SK-N-SH treated with all-trans-retinoic acid at 6 μM for 48 hours (cell line): Measurements from ENCODE around the gene KDM4B.

Experiments used
- BACH2 ChIP-seq: fragments of 250-450 bp; sonication (Bioruptor Pico); IDR thresholded peaks from 2 replicates; pipeline ENCODE4 v1.9.0; 2021; ENCODE audit warnings: mild to moderate bottlenecking, borderline replicate concordance
- GLIS3 ChIP-seq: fragments of 250-450 bp; sonication (Bioruptor Pico); IDR thresholded peaks from 2 replicates; pipeline ENCODE4 v1.5.0; 2020; ENCODE audit warnings: mild to moderate bottlenecking, moderate library complexity
- ISL1 ChIP-seq: fragments of 250-450 bp; sonication (Bioruptor Pico); IDR thresholded peaks from 2 replicates; pipeline ENCODE4 v2.1.2; 2022; ENCODE audit warnings: mild to moderate bottlenecking, moderate library complexity
- PPARA ChIP-seq: fragments of 250-450 bp; sonication (Bioruptor Pico); IDR thresholded peaks from 2 replicates; pipeline ENCODE4 v1.5.0; 2020; ENCODE audit warnings: mild to moderate bottlenecking, borderline replicate concordance
- RARB ChIP-seq: fragments of 250-450 bp; sonication (Bioruptor Pico); IDR thresholded peaks from 2 replicates; pipeline ENCODE4 v1.8.0; 2021; ENCODE audit warnings: mild to moderate bottlenecking, moderate library complexity
- ZFP3 ChIP-seq: fragments of 250-450 bp; sonication (Bioruptor Pico); IDR thresholded peaks from 2 replicates; pipeline ENCODE4 v1.5.0; 2020; ENCODE audit warnings: mild to moderate bottlenecking, moderate library complexity
- ZFP30 ChIP-seq: fragments of 450-650 bp; formaldehyde crosslinking; IDR thresholded peaks from 2 replicates; pipeline ENCODE4 v1.5.0; 2022; ENCODE audit warnings: mild to moderate bottlenecking, moderate library complexity
- TF ChIP-seq, protein P1 (sequence below): fragments of 250-450 bp; sonication (Bioruptor Pico); IDR thresholded peaks from 2 replicates; pipeline ENCODE4 v1.8.0; 2020; ENCODE audit warnings: mild to moderate bottlenecking, moderate library complexity, borderline replicate concordance
- TF ChIP-seq, protein P2 (sequence below): fragments of 250-450 bp; sonication (Bioruptor Pico); IDR thresholded peaks from 2 replicates; pipeline ENCODE4 v1.5.1; 2020; ENCODE audit warnings: low read depth, mild to moderate bottlenecking, moderate library complexity

DNA sequence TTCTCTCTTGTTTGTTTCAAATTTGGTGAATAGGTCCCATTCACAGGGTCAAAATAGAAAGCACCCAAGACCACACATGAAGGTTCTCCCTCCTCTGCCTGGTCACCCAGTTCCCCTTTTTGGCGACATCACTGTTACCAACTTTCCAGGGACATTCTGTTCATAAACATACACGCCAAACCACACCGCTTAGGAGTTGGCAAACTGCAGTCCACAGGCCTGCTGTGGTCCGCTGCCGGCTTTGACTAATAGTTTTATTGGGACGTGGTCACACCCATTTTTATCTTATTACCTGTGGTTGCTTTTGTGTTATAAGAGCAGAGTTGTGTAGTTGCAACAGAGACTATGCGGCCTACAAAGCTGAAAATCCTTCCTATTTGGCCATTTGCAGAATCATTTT is 35.4 kb upstream of the KDM4B start:
- TF ChIP-seq RARB (CRISPR knock-in tag) = no peak
- no peak for TF ChIP-seq GLIS3 (CRISPR knock-in tag)
- TF ChIP-seq ZFP3 (CRISPR knock-in tag) = no peak
- TF ChIP-seq, protein P1, sequence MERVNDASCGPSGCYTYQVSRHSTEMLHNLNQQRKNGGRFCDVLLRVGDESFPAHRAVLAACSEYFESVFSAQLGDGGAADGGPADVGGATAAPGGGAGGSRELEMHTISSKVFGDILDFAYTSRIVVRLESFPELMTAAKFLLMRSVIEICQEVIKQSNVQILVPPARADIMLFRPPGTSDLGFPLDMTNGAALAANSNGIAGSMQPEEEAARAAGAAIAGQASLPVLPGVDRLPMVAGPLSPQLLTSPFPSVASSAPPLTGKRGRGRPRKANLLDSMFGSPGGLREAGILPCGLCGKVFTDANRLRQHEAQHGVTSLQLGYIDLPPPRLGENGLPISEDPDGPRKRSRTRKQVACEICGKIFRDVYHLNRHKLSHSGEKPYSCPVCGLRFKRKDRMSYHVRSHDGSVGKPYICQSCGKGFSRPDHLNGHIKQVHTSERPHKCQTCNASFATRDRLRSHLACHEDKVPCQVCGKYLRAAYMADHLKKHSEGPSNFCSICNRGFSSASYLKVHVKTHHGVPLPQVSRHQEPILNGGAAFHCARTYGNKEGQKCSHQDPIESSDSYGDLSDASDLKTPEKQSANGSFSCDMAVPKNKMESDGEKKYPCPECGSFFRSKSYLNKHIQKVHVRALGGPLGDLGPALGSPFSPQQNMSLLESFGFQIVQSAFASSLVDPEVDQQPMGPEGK (CRISPR knock-in tag) = no peak
- no peak for TF ChIP-seq ZFP30 (CRISPR knock-in tag)
- no peak for TF ChIP-seq ISL1 (CRISPR knock-in tag)
- TF ChIP-seq BACH2 = no peak
- TF ChIP-seq, protein P2, sequence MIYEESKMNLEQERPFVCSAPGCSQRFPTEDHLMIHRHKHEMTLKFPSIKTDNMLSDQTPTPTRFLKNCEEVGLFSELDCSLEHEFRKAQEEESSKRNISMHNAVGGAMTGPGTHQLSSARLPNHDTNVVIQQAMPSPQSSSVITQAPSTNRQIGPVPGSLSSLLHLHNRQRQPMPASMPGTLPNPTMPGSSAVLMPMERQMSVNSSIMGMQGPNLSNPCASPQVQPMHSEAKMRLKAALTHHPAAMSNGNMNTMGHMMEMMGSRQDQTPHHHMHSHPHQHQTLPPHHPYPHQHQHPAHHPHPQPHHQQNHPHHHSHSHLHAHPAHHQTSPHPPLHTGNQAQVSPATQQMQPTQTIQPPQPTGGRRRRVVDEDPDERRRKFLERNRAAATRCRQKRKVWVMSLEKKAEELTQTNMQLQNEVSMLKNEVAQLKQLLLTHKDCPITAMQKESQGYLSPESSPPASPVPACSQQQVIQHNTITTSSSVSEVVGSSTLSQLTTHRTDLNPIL (CRISPR knock-in tag) = no peak
- TF ChIP-seq PPARA (CRISPR knock-in tag) = no peak
